Uterus (tissue), 2 donors: Measurements from ENCODE around the gene B4GALNT3.

Source experiments
- POLR2A ChIP-seq, 2 donors: fragments of 450-650 bp; IDR thresholded peaks; one replicate each; pipeline ENCODE4 v1.6.1; 2016; ENCODE audit warnings: antibody characterized with exemption in 2 of 2, mild to moderate bottlenecking in 1 of 2, moderate library complexity in 1 of 2
- TF ChIP-seq, protein P1 (sequence below), 4 experiments: fragments of 200-600 bp in 2 of 4; fragments of 450-650 bp in 2 of 4; sonication (generic) in 2 of 4; IDR thresholded peaks; one replicate each; pipeline ENCODE4 v1.5.1; 2016 to 2019; ENCODE audit warnings: antibody characterized with exemption in 4 of 4, mild to moderate bottlenecking in 2 of 4, moderate library complexity in 1 of 4

DNA sequence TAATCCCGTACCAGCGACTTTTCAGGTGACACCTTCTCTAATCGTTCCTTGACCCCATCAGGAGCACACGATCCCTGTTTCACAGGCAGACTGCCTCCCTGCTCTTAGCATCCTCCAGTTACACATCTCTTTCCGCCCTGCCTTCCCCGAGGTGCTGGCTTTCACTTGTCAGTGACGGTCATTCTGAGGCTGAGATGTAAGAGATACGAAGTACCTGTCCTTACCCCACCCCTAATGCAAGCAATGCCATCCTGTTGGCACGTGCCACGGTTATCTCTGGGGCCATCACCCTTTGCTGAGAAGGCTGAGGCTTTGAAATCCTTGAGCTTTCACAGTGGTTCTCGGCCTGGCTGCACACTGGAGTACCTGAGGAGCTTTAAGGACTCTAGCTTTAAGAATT, 24.4 kb downstream of the B4GALNT3 start:
- TF ChIP-seq, protein P1, sequence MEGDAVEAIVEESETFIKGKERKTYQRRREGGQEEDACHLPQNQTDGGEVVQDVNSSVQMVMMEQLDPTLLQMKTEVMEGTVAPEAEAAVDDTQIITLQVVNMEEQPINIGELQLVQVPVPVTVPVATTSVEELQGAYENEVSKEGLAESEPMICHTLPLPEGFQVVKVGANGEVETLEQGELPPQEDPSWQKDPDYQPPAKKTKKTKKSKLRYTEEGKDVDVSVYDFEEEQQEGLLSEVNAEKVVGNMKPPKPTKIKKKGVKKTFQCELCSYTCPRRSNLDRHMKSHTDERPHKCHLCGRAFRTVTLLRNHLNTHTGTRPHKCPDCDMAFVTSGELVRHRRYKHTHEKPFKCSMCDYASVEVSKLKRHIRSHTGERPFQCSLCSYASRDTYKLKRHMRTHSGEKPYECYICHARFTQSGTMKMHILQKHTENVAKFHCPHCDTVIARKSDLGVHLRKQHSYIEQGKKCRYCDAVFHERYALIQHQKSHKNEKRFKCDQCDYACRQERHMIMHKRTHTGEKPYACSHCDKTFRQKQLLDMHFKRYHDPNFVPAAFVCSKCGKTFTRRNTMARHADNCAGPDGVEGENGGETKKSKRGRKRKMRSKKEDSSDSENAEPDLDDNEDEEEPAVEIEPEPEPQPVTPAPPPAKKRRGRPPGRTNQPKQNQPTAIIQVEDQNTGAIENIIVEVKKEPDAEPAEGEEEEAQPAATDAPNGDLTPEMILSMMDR (IDR thresholded peaks at IDR 0.05), result no peak
- TF ChIP-seq POLR2A (IDR thresholded peaks at IDR 0.05), result no peak
